HepG2 (cell line): Measurements from ENCODE around the gene DNPEP. TPM values are rescaled to one million over a fixed set of nuclear protein-coding genes. Genes with fewer than 3 reads are reported as not detected.

Experiments
- EED ChIP-seq: sonication (generic); formaldehyde crosslinking; IDR thresholded peaks from 2 replicates; pipeline ENCODE4 v1.5.0; 2020; ENCODE audit warnings: mild to moderate bottlenecking, missing genetic modification reagents
- FOXK1 ChIP-seq: sonication (generic); formaldehyde crosslinking; IDR thresholded peaks from 2 replicates; pipeline ENCODE4 v1.4.0; 2020; ENCODE audit warnings: low read depth, missing genetic modification reagents, borderline replicate concordance
- MIER2 ChIP-seq: IDR thresholded peaks from 2 replicates; pipeline ENCODE4 v1.6.1; 2016; ENCODE audit warnings: missing biosample characterization, missing genetic modification reagents
- NFKBIZ ChIP-seq: IDR thresholded peaks from 2 replicates; pipeline ENCODE4 v1.6.1; 2018; ENCODE audit warnings: missing genetic modification reagents, missing compliant biosample characterization
- PCBP1 ChIP-seq: fragments of 200-400 bp; formaldehyde crosslinking; IDR thresholded peaks from 2 replicates; pipeline ENCODE4 v1.6.1; 2017; ENCODE audit warnings: mild to moderate bottlenecking, low read depth, low read length, borderline replicate concordance
- RFXANK ChIP-seq: IDR thresholded peaks from 2 replicates; pipeline ENCODE4 v1.6.1; 2016
- SAP130 ChIP-seq: IDR thresholded peaks from 2 replicates; pipeline ENCODE4 v1.6.1; 2016; ENCODE audit warnings: low read depth
- SMAD3 ChIP-seq: sonication (generic); formaldehyde crosslinking; IDR thresholded peaks from 2 replicates; pipeline ENCODE4 v1.4.0; 2020; ENCODE audit warnings: missing genetic modification reagents
- TP53 ChIP-seq: sonication (generic); formaldehyde crosslinking; conservative IDR thresholded peaks from 2 replicates; pipeline ENCODE4 v1.4.0; 2020; ENCODE audit warnings: missing genetic modification reagents
- YY1 ChIP-seq: IDR thresholded peaks from 2 replicates; pipeline ENCODE4 v1.6.1; 2011; ENCODE audit warnings: low read length, low read depth, moderate library complexity, mild to moderate bottlenecking; ENCODE audit not compliant: insufficient read depth, insufficient replicate concordance
- ZNF124 ChIP-seq: sonication (generic); formaldehyde crosslinking; IDR thresholded peaks from 2 replicates; pipeline ENCODE4 v1.4.0; 2020; ENCODE audit warnings: missing genetic modification reagents
- ZNF550 ChIP-seq: sonication (generic); formaldehyde crosslinking; IDR thresholded peaks from 2 replicates; pipeline ENCODE4 v1.4.0; 2020; ENCODE audit warnings: mild to moderate bottlenecking, missing genetic modification reagents, borderline replicate concordance
- ZNF556 ChIP-seq: sonication (generic); formaldehyde crosslinking; IDR thresholded peaks from 2 replicates; pipeline ENCODE4 v1.4.0; 2020; ENCODE audit warnings: mild to moderate bottlenecking, missing genetic modification reagents, borderline replicate concordance
- ZNF567 ChIP-seq: sonication (generic); formaldehyde crosslinking; IDR thresholded peaks from 2 replicates; pipeline ENCODE4 v1.8.1; 2023; ENCODE audit warnings: mild to moderate bottlenecking, missing genetic modification reagents, borderline replicate concordance
- ZNF75D ChIP-seq: sonication (generic); formaldehyde crosslinking; IDR thresholded peaks from 2 replicates; pipeline ENCODE4 v1.8.1; 2023; ENCODE audit warnings: missing genetic modification reagents, mild to moderate bottlenecking, borderline replicate concordance
- polyA plus RNA-seq, 8 experiments: library from polyadenylated mRNA; depleted of rRNA in 3 of 8; stranded (reverse) in 7 of 8; unstranded in 1 of 8; fragments of >200 nt; fragmentation: Illumina TruSeq in 4 of 8; extraction: Trizol in 4 of 8; gene quantifications; 2 replicates each; pipeline versions ENCODE4 v1.2.1 to v1.2.3, GENCODE V29; 2011 to 2016; ENCODE audit warnings: low read depth in 4 of 8, missing spikeins in 1 of 8, mixed read lengths in 1 of 8; ENCODE audit not compliant: insufficient read depth in 1 of 8
- total RNA-seq, 5 experiments: library from RNA; depleted of rRNA; stranded (reverse); fragments of >200 nt; fragmentation: Illumina TruSeq; extraction: Trizol; gene quantifications; 2 replicates each; pipeline ENCODE4 v1.2.3, GENCODE V29; 2016; ENCODE audit warnings: low read depth in 1 of 5
- TF ChIP-seq, protein P1 (sequence below): fragments of 450-650 bp; IDR thresholded peaks from 2 replicates; pipeline ENCODE4 v1.6.1; 2016
- TF ChIP-seq, protein P2 (sequence below), 2 experiments: IDR thresholded peaks; 2 replicates each; pipeline ENCODE4 v1.6.1; 2011 to 2012; ENCODE audit warnings: low read length in 2 of 2, borderline replicate concordance in 1 of 2, low read depth in 1 of 2, mild to moderate bottlenecking in 1 of 2, moderate library complexity in 1 of 2
- TF ChIP-seq, protein P3 (sequence below): IDR thresholded peaks from 2 replicates; pipeline ENCODE4 v1.6.1; 2016
- TF ChIP-seq, protein P4 (sequence below): IDR thresholded peaks from 2 replicates; pipeline ENCODE4 v1.6.1; 2018; ENCODE audit warnings: missing genetic modification reagents
- TF ChIP-seq, protein P5 (sequence below): fragments of 450-650 bp; IDR thresholded peaks from 2 replicates; pipeline ENCODE4 v1.6.1; 2017
- TF ChIP-seq, protein P6 (sequence below): sonication (generic); formaldehyde crosslinking; IDR thresholded peaks from 2 replicates; pipeline ENCODE4 v1.5.0; 2020; ENCODE audit warnings: missing genetic modification reagents

The DNPEP gene
- total and polyA plus RNA-seq, 2 of the 13 experiments (the other 11 are each of a cell fraction or from before 2014, with no cell fraction given) = 104 to 109 TPM

DNA sequence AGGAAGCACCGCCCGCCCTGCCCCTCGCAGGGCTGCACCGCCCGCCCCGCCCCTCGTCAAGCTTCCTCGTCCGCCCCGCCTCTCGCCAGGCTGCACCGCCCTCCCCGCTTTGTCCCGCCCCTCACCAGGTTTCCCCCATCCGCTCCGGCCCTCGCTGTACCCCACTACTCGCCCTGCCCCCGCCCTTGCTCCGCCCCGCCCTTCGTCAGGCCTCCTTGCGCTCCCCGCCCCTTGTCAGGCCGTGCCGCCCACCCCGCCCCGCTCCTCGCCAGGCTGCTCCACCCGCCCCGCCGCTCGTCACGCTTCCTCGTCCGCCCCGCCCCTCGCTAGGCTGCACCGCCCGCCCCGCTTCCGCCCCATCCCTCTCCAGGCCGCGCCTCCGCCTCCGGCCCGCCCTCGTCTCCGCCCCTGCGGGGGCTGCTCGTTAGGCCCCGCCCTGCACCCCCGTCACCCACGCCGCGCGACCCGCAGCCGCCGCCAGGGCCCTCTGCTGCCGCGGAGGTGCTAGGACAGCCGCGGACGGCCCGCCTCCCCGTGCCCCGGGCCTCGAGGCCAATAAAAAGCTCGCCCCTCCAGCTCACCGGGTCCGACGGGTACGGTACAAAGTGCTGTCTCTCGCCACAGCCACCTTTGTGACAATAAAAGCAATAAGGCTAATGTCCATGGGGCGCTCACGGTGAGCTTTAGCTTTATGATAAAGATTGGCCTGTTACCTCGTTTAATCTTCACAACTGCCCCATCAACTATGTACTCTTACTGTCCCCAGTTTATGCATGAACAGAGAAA is 602 bp upstream of the DNPEP start (continued):
- TF ChIP-seq ZNF124 (CRISPR knock-in tag) = no peak; the same call in 1 of the 2 replicates
- TF ChIP-seq EED = no peak
- TF ChIP-seq FOXK1 (CRISPR knock-in tag) = no peak
- TF ChIP-seq SMAD3 = no peak; the same call in 1 of the 2 replicates
- TF ChIP-seq, protein P1, sequence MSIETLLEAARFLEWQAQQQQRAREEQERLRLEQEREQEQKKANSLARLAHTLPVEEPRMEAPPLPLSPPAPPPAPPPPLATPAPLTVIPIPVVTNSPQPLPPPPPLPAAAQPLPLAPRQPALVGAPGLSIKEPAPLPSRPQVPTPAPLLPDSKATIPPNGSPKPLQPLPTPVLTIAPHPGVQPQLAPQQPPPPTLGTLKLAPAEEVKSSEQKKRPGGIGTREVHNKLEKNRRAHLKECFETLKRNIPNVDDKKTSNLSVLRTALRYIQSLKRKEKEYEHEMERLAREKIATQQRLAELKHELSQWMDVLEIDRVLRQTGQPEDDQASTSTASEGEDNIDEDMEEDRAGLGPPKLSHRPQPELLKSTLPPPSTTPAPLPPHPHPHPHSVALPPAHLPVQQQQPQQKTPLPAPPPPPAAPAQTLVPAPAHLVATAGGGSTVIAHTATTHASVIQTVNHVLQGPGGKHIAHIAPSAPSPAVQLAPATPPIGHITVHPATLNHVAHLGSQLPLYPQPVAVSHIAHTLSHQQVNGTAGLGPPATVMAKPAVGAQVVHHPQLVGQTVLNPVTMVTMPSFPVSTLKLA = no peak
- no peak for TF ChIP-seq TP53 (CRISPR knock-in tag)
- TF ChIP-seq, protein P2, sequence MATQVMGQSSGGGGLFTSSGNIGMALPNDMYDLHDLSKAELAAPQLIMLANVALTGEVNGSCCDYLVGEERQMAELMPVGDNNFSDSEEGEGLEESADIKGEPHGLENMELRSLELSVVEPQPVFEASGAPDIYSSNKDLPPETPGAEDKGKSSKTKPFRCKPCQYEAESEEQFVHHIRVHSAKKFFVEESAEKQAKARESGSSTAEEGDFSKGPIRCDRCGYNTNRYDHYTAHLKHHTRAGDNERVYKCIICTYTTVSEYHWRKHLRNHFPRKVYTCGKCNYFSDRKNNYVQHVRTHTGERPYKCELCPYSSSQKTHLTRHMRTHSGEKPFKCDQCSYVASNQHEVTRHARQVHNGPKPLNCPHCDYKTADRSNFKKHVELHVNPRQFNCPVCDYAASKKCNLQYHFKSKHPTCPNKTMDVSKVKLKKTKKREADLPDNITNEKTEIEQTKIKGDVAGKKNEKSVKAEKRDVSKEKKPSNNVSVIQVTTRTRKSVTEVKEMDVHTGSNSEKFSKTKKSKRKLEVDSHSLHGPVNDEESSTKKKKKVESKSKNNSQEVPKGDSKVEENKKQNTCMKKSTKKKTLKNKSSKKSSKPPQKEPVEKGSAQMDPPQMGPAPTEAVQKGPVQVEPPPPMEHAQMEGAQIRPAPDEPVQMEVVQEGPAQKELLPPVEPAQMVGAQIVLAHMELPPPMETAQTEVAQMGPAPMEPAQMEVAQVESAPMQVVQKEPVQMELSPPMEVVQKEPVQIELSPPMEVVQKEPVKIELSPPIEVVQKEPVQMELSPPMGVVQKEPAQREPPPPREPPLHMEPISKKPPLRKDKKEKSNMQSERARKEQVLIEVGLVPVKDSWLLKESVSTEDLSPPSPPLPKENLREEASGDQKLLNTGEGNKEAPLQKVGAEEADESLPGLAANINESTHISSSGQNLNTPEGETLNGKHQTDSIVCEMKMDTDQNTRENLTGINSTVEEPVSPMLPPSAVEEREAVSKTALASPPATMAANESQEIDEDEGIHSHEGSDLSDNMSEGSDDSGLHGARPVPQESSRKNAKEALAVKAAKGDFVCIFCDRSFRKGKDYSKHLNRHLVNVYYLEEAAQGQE (IDR thresholded peaks at IDR 0.05; ENCODE audit: borderline replicate concordance in 1 of 2, low read depth in 1 of 2, low read length in 2 of 2) = 0 out of 4 replicates have a peak, but pooled peaks of 1 of the 2 experiments have one; percentile 18
- 0 out of 2 replicates have a peak, but pooled peaks have one; percentile 22 for TF ChIP-seq MIER2 (CRISPR knock-in tag)
- TF ChIP-seq SAP130 (CRISPR knock-in tag) = peak; percentile 66
- TF ChIP-seq, protein P3, sequence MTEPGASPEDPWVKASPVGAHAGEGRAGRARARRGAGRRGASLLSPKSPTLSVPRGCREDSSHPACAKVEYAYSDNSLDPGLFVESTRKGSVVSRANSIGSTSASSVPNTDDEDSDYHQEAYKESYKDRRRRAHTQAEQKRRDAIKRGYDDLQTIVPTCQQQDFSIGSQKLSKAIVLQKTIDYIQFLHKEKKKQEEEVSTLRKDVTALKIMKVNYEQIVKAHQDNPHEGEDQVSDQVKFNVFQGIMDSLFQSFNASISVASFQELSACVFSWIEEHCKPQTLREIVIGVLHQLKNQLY (CRISPR knock-in tag) = 0 out of 2 replicates have a peak, but pooled peaks have one; percentile 19
- no peak for TF ChIP-seq ZNF550 (CRISPR knock-in tag)
- TF ChIP-seq YY1 = peak; percentile 61
- no peak for TF ChIP-seq RFXANK
- TF ChIP-seq, protein P4, sequence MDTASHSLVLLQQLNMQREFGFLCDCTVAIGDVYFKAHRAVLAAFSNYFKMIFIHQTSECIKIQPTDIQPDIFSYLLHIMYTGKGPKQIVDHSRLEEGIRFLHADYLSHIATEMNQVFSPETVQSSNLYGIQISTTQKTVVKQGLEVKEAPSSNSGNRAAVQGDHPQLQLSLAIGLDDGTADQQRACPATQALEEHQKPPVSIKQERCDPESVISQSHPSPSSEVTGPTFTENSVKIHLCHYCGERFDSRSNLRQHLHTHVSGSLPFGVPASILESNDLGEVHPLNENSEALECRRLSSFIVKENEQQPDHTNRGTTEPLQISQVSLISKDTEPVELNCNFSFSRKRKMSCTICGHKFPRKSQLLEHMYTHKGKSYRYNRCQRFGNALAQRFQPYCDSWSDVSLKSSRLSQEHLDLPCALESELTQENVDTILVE (CRISPR knock-in tag) = peak; percentile 88
- TF ChIP-seq ZNF567 = 0 out of 2 replicates have a peak, but pooled peaks have one; percentile 31
- TF ChIP-seq NFKBIZ (CRISPR knock-in tag) = no peak
- TF ChIP-seq, protein P5, sequence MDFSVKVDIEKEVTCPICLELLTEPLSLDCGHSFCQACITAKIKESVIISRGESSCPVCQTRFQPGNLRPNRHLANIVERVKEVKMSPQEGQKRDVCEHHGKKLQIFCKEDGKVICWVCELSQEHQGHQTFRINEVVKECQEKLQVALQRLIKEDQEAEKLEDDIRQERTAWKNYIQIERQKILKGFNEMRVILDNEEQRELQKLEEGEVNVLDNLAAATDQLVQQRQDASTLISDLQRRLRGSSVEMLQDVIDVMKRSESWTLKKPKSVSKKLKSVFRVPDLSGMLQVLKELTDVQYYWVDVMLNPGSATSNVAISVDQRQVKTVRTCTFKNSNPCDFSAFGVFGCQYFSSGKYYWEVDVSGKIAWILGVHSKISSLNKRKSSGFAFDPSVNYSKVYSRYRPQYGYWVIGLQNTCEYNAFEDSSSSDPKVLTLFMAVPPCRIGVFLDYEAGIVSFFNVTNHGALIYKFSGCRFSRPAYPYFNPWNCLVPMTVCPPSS = no peak
- TF ChIP-seq, protein P6, sequence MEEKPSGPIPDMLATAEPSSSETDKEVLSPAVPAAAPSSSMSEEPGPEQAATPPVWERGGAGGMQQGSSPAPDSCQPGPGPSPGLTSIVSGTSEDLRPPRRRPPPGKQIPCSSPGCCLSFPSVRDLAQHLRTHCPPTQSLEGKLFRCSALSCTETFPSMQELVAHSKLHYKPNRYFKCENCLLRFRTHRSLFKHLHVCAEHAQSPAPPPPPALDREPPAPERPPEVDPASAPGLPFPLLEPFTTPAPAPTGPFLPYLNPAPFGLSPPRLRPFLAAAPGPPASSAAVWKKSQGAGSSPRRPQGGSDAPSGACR (CRISPR knock-in tag) = no peak
- no peak for TF ChIP-seq PCBP1
- TF ChIP-seq ZNF75D = no peak
- peak; percentile 96; the same call in 1 of the 2 replicates for TF ChIP-seq ZNF556 (CRISPR knock-in tag)
